Fibroblast of pulmonary artery (primary cell): Measurements from ENCODE around the gene GPR4.

Experiments used
- DNase-seq: peaks from one replicate; pipeline ENCODE4 v3.0.0-alpha.2; 2010; ENCODE audit warnings: low read depth
- H3K4me3 ChIP-seq: replicated peaks from 2 replicates; pipeline ENCODE4 v1.5.1; 2011; ENCODE audit warnings: low read depth, mild to moderate bottlenecking, control low read depth, low read length, moderate library complexity
- CTCF ChIP-seq: IDR thresholded peaks from 2 replicates; pipeline ENCODE4 v1.5.1; 2011; ENCODE audit warnings: mild to moderate bottlenecking, control low read depth, low read length, inconsistent platforms; ENCODE audit errors: missing control alignments

Gene GPR4

GRCh38 chr19:45576682-45577081 is 25.3 kb downstream of the GPR4 start:
- H3K4me3 ChIP-seq: no peak overlapping the region

DNA sequence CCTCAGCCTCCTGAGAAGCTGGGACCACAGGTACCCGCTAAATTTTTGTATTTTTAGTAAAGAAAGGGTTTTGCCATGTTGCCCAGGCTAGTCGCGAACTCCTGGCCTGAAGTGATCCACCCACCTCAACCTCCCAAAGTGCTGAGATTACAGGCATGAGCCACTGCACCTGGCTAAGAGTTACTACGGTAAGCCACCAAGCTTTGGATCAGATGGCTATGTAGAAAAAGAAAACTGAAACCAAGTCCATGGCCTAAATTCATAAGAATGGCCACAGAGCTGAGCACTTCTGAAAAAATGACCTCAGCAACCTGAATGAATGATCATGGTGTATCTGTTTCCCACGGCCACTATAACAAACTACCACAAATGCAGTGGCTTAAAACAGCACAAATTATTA is 26.8 kb downstream of the GPR4 start:
- no peak for DNase-seq
- H3K4me3 ChIP-seq: no peak overlapping the region
- no peak for TF ChIP-seq CTCF

More at GRCh38 chr19:45576682-45577081, 25.3 kb downstream of the GPR4 start:
- no peak for TF ChIP-seq CTCF
- no peak for DNase-seq

DNA sequence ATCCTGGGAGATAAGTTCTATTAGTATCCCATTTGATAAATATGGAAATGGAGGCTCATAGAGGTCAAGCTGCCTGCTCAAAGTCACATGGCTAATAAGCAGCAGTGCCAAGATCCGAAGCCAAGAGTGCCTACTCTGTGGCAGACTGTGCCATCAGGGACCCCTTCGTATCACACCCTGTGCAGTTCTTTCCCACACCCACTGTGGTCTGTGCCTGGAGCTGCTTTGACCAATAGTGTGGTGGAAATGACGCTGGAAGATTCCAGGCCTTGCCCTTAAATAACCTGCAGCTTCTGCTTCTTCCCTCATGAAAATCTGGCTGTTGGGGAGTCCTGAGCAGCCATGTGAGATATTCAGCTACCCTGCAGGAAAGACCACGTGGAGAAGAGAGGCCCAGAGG is 27.5 kb downstream of the GPR4 start:
- H3K4me3 ChIP-seq: no peak overlapping the region
- DNase-seq: no peak
- no peak for TF ChIP-seq CTCF

GRCh38 chr19:45571457-45572220 is 30.4 kb downstream of the GPR4 start:
- no peak for TF ChIP-seq CTCF
- DNase-seq: no peak
- no peak overlapping the region for H3K4me3 ChIP-seq

GRCh38 chr19:45569619-45570421 is 32.2 kb downstream of the GPR4 start:
- peak; percentile 88 for TF ChIP-seq CTCF
- DNase-seq: peak; percentile 46

DNA sequence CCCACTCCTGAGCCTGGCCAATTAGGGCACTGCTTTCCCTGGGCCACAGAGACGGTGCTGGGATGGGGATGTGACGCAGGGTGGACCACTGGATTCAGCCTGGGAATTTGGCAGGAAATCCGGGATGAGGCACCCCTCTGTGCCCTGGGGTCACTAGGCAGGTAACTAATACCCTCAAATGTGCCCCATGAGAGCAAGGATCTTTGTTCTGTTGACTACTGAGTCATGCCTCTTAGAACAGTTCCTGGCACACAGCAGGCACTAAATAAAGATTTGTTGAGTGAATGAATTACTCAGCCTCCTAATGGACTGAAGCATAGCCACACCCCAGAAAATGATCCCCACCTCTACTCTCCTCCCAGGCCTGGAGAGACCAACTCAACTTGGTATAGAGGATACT is 33.3 kb downstream of the GPR4 start:
- no peak overlapping the region for H3K4me3 ChIP-seq
- TF ChIP-seq CTCF: no peak
- DNase-seq: peak; percentile 59

More at GRCh38 chr19:45569619-45570421, 32.2 kb downstream of the GPR4 start:
- no peak overlapping the region for H3K4me3 ChIP-seq
